ENCODE data around the gene IFNL4.
"Not testable (repeated sequence)": the region's sequence is repeated elsewhere in the genome, so short reads cannot be mapped to it uniquely, and the experiment has no call there.

The IFNL4 gene

GRCh38 chr19:39219108-39219507 is 29.5 kb downstream of the IFNL4 start:
- not testable (repeated sequence) for DNase-seq

GRCh38 chr19:39218230-39219007 is 30.2 kb downstream of the IFNL4 start:
- no peak for DNase-seq

- no peak for DNase-seq
Measured at GRCh38 chr19:39217094-39217493, 31.6 kb downstream of the IFNL4 start.

GRCh38 chr19:39215323-39215722 is 33.3 kb downstream of the IFNL4 start:
- DNase-seq, result not testable (repeated sequence)

- peak; percentile 39 to 55 for DNase-seq
Measured at GRCh38 chr19:39212375-39212742, 36.3 kb downstream of the IFNL4 start.

GRCh38 chr19:39211731-39212374 is 36.8 kb downstream of the IFNL4 start:
- DNase-seq, result no peak

GRCh38 chr19:39209196-39209595 is 39.5 kb downstream of the IFNL4 start:
- no peak for DNase-seq

- DNase-seq, result no peak
Measured at GRCh38 chr19:39208175-39208795, 40.4 kb downstream of the IFNL4 start.

GRCh38 chr19:39207293-39207836 is 41.3 kb downstream of the IFNL4 start:
- DNase-seq, result no peak

GRCh38 chr19:39206122-39206521 is 42.5 kb downstream of the IFNL4 start:
- no peak for DNase-seq

GRCh38 chr19:39205449-39205764 is 43.2 kb downstream of the IFNL4 start:
- no peak for DNase-seq

- DNase-seq, result no peak
Measured at GRCh38 chr19:39203372-39204341, 45.0 kb downstream of the IFNL4 start, which contains the start of gene SYCN. Gene SYCN (minus strand): TSS chr19:39204263. CDS start chr19:39204254, 9 bp downstream.

- no peak for DNase-seq
Measured at GRCh38 chr19:39202998-39203355, 45.7 kb downstream of the IFNL4 start.

GRCh38 chr19:39200803-39201115 is 47.9 kb downstream of the IFNL4 start:
- DNase-seq, result no peak

- no peak for DNase-seq
Measured at GRCh38 chr19:39200066-39200802, 48.4 kb downstream of the IFNL4 start.

- DNase-seq, result no peak
Measured at GRCh38 chr19:39199025-39199424, 49.6 kb downstream of the IFNL4 start.

- no peak for DNase-seq
Measured at GRCh38 chr19:39197808-39198207, 50.8 kb downstream of the IFNL4 start.

- DNase-seq, result no peak
Measured at GRCh38 chr19:39196860-39197562, 51.6 kb downstream of the IFNL4 start, which contains the start of gene NCCRP1. Gene NCCRP1 (plus strand): TSS chr19:39196964. CDS start chr19:39196983, 19 bp downstream.

GRCh38 chr19:39196320-39196719 is 52.3 kb downstream of the IFNL4 start:
- DNase-seq, result no peak
